H1 (cell line): ENCODE measurements around the gene C14orf119. TPM values are rescaled to one million over a fixed set of nuclear protein-coding genes. Genes with fewer than 3 reads are reported as not detected.

Source experiments
- BACH1 ChIP-seq: IDR thresholded peaks from 2 replicates; pipeline ENCODE4 v1.6.1; 2012; ENCODE audit warnings: low read length, improper control_type of control experiment
- CBX5 ChIP-seq: fragments of 300-800, 300-1000 bp; sonication (generic); IDR thresholded peaks from 2 replicates; pipeline ENCODE4 v1.7.1; 2016; ENCODE audit warnings: antibody characterized with exemption, low read length, low read depth
- JUN ChIP-seq: IDR thresholded peaks from 2 replicates; pipeline ENCODE4 v1.6.1; 2011; ENCODE audit warnings: low read depth, mild to moderate bottlenecking, improper control_type of control experiment, low read length
- SIRT6 ChIP-seq: IDR thresholded peaks from one replicate; pipeline ENCODE4 v1.7.1; 2012; ENCODE audit warnings: low read length, inconsistent platforms
- TAF7 ChIP-seq: optimal IDR thresholded peaks from 2 replicates; pipeline ENCODE3; 2011; ENCODE audit warnings: low read depth, mild to moderate bottlenecking, inconsistent platforms, low read length, moderate library complexity, borderline replicate concordance
- polyA plus RNA-seq, 7 experiments: library from polyadenylated mRNA; depleted of rRNA in 3 of 7; stranded (reverse) in 5 of 7; unstranded in 2 of 7; fragments of >200 nt in 5 of 7; fragments of 200-250 nt in 2 of 7; gene quantifications; 1 replicate in 5 of 7; 2 replicates in 1 of 7; 4 replicates in 1 of 7; pipeline versions ENCODE4 v1.2.1 to v1.2.3, GENCODE V29; 2011 to 2013; ENCODE audit warnings: missing spikeins in 2 of 7, mixed read lengths in 2 of 7
- total RNA-seq: library from RNA; stranded (reverse); fragmentation: NEBNext Ultra II Directional; extraction: Animal tissue kit (Norgen Biotek cat#: 25700); gene quantifications from 2 replicates; pipeline ENCODE4 v1.2.1, GENCODE V29; 2021
- TF ChIP-seq, protein P1 (sequence below): IDR thresholded peaks from 2 replicates; pipeline ENCODE4 v1.6.1; 2011; ENCODE audit warnings: low read length, improper control_type of control experiment
- TF ChIP-seq, protein P2 (sequence below): IDR thresholded peaks from 2 replicates; pipeline ENCODE4 v1.6.1; 2012; ENCODE audit warnings: inconsistent platforms
- TF ChIP-seq, protein P3 (sequence below): fragments of 300-600 bp; sonication (generic); IDR thresholded peaks from 2 replicates; pipeline ENCODE4 v1.7.1; 2012; ENCODE audit warnings: low read length, moderate library complexity, mild to moderate bottlenecking, inconsistent platforms; ENCODE audit not compliant: insufficient replicate concordance

Gene C14orf119
- total and polyA plus RNA-seq, 2 of the 8 experiments (the other 6 are each of a cell fraction or from before 2014, with no cell fraction given), result 78.1 to 94.0 TPM

DNA sequence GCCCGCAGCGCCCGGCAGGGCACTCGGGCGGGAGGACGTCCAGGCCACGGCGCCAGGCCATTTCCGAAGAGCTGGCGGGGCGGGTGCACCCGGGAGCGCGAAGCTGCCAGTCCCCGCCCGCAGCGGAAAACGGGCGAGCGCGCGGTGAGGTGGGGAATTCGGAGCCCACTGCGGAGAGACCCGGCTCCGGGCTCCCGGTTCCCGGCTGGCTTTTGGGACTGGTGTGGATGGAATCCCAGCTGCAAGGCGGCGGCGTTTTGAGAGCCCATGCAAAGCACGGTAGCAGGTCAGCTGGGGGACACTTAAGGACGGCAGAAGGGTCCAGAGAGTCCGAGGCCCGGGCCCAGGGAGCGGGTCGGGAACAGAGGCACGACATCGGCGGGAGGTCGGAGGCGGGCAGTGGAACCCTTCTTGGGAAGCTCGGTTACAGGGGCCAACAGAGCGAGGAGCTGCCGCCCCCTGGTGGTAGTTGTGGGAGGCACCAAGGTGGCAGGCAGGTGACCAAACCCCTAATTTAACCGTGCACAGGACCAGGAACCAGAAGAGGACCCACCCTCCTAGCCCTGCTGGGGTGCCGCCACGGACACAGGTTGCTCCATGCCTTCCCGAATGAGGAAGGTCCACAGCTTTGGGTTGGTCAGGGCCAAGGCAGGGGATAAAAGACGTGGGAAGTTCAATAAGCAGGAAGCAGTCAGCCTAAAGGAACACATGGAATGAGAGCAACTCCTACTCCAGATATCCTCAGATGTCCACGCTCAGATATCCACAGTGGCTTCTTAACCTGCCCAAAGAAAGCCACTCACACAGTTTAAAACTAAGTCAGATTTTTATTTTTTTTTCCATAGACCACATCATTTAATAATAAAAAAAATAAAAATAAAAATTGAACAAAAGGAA, 37.3 kb upstream of the C14orf119 start (continued):
- TF ChIP-seq JUN, result no peak
- TF ChIP-seq, protein P1, sequence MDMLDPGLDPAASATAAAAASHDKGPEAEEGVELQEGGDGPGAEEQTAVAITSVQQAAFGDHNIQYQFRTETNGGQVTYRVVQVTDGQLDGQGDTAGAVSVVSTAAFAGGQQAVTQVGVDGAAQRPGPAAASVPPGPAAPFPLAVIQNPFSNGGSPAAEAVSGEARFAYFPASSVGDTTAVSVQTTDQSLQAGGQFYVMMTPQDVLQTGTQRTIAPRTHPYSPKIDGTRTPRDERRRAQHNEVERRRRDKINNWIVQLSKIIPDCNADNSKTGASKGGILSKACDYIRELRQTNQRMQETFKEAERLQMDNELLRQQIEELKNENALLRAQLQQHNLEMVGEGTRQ, result peak; percentile 61
- TF ChIP-seq SIRT6, result no peak
- no peak for TF ChIP-seq CBX5
- TF ChIP-seq BACH1, result no peak
- no peak for TF ChIP-seq TAF7
- TF ChIP-seq, protein P2, sequence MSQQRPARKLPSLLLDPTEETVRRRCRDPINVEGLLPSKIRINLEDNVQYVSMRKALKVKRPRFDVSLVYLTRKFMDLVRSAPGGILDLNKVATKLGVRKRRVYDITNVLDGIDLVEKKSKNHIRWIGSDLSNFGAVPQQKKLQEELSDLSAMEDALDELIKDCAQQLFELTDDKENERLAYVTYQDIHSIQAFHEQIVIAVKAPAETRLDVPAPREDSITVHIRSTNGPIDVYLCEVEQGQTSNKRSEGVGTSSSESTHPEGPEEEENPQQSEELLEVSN, result no peak
- TF ChIP-seq, protein P3, sequence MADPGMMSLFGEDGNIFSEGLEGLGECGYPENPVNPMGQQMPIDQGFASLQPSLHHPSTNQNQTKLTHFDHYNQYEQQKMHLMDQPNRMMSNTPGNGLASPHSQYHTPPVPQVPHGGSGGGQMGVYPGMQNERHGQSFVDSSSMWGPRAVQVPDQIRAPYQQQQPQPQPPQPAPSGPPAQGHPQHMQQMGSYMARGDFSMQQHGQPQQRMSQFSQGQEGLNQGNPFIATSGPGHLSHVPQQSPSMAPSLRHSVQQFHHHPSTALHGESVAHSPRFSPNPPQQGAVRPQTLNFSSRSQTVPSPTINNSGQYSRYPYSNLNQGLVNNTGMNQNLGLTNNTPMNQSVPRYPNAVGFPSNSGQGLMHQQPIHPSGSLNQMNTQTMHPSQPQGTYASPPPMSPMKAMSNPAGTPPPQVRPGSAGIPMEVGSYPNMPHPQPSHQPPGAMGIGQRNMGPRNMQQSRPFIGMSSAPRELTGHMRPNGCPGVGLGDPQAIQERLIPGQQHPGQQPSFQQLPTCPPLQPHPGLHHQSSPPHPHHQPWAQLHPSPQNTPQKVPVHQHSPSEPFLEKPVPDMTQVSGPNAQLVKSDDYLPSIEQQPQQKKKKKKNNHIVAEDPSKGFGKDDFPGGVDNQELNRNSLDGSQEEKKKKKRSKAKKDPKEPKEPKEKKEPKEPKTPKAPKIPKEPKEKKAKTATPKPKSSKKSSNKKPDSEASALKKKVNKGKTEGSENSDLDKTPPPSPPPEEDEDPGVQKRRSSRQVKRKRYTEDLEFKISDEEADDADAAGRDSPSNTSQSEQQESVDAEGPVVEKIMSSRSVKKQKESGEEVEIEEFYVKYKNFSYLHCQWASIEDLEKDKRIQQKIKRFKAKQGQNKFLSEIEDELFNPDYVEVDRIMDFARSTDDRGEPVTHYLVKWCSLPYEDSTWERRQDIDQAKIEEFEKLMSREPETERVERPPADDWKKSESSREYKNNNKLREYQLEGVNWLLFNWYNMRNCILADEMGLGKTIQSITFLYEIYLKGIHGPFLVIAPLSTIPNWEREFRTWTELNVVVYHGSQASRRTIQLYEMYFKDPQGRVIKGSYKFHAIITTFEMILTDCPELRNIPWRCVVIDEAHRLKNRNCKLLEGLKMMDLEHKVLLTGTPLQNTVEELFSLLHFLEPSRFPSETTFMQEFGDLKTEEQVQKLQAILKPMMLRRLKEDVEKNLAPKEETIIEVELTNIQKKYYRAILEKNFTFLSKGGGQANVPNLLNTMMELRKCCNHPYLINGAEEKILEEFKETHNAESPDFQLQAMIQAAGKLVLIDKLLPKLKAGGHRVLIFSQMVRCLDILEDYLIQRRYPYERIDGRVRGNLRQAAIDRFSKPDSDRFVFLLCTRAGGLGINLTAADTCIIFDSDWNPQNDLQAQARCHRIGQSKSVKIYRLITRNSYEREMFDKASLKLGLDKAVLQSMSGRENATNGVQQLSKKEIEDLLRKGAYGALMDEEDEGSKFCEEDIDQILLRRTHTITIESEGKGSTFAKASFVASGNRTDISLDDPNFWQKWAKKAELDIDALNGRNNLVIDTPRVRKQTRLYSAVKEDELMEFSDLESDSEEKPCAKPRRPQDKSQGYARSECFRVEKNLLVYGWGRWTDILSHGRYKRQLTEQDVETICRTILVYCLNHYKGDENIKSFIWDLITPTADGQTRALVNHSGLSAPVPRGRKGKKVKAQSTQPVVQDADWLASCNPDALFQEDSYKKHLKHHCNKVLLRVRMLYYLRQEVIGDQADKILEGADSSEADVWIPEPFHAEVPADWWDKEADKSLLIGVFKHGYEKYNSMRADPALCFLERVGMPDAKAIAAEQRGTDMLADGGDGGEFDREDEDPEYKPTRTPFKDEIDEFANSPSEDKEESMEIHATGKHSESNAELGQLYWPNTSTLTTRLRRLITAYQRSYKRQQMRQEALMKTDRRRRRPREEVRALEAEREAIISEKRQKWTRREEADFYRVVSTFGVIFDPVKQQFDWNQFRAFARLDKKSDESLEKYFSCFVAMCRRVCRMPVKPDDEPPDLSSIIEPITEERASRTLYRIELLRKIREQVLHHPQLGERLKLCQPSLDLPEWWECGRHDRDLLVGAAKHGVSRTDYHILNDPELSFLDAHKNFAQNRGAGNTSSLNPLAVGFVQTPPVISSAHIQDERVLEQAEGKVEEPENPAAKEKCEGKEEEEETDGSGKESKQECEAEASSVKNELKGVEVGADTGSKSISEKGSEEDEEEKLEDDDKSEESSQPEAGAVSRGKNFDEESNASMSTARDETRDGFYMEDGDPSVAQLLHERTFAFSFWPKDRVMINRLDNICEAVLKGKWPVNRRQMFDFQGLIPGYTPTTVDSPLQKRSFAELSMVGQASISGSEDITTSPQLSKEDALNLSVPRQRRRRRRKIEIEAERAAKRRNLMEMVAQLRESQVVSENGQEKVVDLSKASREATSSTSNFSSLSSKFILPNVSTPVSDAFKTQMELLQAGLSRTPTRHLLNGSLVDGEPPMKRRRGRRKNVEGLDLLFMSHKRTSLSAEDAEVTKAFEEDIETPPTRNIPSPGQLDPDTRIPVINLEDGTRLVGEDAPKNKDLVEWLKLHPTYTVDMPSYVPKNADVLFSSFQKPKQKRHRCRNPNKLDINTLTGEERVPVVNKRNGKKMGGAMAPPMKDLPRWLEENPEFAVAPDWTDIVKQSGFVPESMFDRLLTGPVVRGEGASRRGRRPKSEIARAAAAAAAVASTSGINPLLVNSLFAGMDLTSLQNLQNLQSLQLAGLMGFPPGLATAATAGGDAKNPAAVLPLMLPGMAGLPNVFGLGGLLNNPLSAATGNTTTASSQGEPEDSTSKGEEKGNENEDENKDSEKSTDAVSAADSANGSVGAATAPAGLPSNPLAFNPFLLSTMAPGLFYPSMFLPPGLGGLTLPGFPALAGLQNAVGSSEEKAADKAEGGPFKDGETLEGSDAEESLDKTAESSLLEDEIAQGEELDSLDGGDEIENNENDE, result no peak
